ENCODE results near the gene CNPY4.

CNPY4 gene

DNA sequence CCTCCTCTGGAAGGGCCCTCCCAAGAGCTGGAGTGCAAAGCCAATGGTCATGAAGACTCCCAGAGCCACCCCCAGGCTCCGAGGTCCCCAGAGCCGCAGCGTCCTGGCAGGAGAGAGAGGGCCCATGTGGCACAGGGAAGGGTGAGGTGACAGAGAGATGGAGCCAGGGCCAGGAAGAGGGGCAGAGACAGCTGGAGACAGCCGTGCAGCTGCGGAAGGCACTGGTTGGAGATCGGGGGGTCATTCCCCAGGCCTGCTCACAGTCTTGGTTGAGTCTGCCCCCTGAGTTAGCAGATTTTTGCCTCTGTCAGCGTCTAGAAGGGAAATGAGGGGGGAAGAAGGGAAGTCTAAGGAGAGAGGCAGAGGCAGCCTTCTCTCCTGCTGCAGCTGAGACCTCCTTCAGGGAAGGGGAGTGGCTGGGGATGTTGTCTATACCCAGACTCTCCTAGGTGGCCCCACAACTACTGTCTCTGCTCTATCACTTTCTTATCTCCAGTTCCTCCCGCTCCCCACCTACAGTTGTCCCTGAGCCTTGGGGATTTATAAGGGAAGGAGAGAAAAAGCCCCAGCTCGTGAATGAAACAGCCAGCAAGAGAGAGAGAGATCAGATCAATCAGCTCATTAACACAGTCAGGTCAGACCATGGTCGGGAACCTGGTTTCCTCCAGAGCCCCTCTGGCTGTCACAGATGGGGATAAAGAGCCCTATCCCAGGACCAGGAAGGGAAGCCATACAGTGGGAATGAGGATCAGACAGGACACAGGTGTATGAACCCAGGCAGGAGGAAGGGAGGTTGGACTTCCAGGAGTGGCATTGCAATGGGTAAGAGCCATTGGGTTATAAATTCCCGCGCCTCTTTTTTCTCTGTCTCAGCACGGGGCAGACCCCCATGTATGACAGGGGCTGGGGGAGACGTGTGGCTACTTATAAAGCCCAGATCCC, 47.8 kb downstream of the CNPY4 start:
- H3F3A ChIP-seq (ENCODE audit: low read depth) = no peaks in the 10 kb centered on the region
- no peaks in the 10 kb centered on the region for H3K9me3 ChIP-seq (ENCODE audit: insufficient read depth, low read depth, low read length)
- H3K9ac ChIP-seq (ENCODE audit: low read depth, low read length, poor library complexity, severe bottlenecking) = no peak overlapping the region
- TF ChIP-seq, protein P1, sequence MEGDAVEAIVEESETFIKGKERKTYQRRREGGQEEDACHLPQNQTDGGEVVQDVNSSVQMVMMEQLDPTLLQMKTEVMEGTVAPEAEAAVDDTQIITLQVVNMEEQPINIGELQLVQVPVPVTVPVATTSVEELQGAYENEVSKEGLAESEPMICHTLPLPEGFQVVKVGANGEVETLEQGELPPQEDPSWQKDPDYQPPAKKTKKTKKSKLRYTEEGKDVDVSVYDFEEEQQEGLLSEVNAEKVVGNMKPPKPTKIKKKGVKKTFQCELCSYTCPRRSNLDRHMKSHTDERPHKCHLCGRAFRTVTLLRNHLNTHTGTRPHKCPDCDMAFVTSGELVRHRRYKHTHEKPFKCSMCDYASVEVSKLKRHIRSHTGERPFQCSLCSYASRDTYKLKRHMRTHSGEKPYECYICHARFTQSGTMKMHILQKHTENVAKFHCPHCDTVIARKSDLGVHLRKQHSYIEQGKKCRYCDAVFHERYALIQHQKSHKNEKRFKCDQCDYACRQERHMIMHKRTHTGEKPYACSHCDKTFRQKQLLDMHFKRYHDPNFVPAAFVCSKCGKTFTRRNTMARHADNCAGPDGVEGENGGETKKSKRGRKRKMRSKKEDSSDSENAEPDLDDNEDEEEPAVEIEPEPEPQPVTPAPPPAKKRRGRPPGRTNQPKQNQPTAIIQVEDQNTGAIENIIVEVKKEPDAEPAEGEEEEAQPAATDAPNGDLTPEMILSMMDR (conservative IDR thresholded peaks at IDR 0.05; ENCODE audit: low read length) = no peak
- no peak for TF ChIP-seq EZH2phosphoT487 (IDR thresholded peaks at IDR 0.05; ENCODE audit: borderline replicate concordance)
- H3K9me2 ChIP-seq (replicated peaks; ENCODE audit: low read depth, low read length) = no peaks in the 10 kb centered on the region
- H2AFZ ChIP-seq (ENCODE audit: low read length) = no peak overlapping the region
- no peaks in the 10 kb centered on the region for H3K79me2 ChIP-seq (ENCODE audit: insufficient read depth, low read length)
- H3K4me3 ChIP-seq (ENCODE audit: low read length, poor library complexity, severe bottlenecking) = no peak overlapping the region
- no peaks in the 10 kb centered on the region for H4K20me1 ChIP-seq (ENCODE audit: insufficient read depth, low read length, poor library complexity, severe bottlenecking)
- no peak overlapping the region for H3K4me2 ChIP-seq (ENCODE audit: low read depth, low read length, poor library complexity, severe bottlenecking)
- H3K4me1 ChIP-seq (ENCODE audit: insufficient read depth, low read length, poor library complexity, severe bottlenecking) = peaks cover 5% of the 10 kb centered on the region
- no peaks in the 10 kb centered on the region for H3K36me3 ChIP-seq (ENCODE audit: insufficient read depth, low read length)
- no peaks in the 10 kb centered on the region for H3K27me3 ChIP-seq (ENCODE audit: insufficient read depth, low read length, poor library complexity, severe bottlenecking)

DNA sequence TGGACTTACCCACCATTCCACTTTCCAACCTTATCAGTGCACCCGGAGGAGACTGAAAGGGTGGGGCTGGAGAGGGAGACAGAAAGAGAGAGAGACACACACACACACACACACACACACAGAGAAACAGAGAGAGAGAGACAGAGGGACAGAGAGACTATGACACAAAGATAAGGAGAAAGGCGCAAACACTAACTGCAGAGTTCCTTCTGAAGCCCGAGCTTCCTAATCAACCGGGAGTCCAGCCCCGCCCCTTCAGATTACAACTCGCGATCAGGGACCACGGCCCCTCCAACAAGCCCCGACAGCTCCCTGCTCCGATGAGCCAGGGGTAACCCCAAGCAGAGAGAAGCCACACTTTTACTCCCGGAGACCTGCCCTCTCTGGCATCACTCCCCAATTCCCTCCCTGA, 48.5 kb downstream of the CNPY4 start:
- Histone ChIP-seq H3K36me3 (ENCODE audit: insufficient read depth, low read length) (no peaks in the 10 kb centered on the region), H3K27me3 (ENCODE audit: insufficient read depth, low read length, poor library complexity, severe bottlenecking) (no peaks in the 10 kb centered on the region), H3K9me2 (replicated peaks; ENCODE audit: low read depth, low read length) (no peaks in the 10 kb centered on the region), H3K4me2 (ENCODE audit: low read depth, low read length, poor library complexity, severe bottlenecking) (no peak overlapping the region), H3K9me3 (ENCODE audit: insufficient read depth, low read depth, low read length) (no peaks in the 10 kb centered on the region), H3K9ac (ENCODE audit: low read depth, low read length, poor library complexity, severe bottlenecking) (no peak overlapping the region), H3F3A (ENCODE audit: low read depth) (no peaks in the 10 kb centered on the region), H3K4me3 (ENCODE audit: low read length, poor library complexity, severe bottlenecking) (no peak overlapping the region), H2AFZ (ENCODE audit: low read length) (no peak overlapping the region), H4K20me1 (ENCODE audit: insufficient read depth, low read length, poor library complexity, severe bottlenecking) (no peaks in the 10 kb centered on the region), H3K4me1 (ENCODE audit: insufficient read depth, low read length, poor library complexity, severe bottlenecking) (peaks cover 5% of the 10 kb centered on the region), H3K79me2 (ENCODE audit: insufficient read depth, low read length) (no peaks in the 10 kb centered on the region)
- TF ChIP-seq EZH2phosphoT487 (IDR thresholded peaks at IDR 0.05; ENCODE audit: borderline replicate concordance) = no peak
- TF ChIP-seq, protein P1 (conservative IDR thresholded peaks at IDR 0.05; ENCODE audit: low read length) = no peak

DNA sequence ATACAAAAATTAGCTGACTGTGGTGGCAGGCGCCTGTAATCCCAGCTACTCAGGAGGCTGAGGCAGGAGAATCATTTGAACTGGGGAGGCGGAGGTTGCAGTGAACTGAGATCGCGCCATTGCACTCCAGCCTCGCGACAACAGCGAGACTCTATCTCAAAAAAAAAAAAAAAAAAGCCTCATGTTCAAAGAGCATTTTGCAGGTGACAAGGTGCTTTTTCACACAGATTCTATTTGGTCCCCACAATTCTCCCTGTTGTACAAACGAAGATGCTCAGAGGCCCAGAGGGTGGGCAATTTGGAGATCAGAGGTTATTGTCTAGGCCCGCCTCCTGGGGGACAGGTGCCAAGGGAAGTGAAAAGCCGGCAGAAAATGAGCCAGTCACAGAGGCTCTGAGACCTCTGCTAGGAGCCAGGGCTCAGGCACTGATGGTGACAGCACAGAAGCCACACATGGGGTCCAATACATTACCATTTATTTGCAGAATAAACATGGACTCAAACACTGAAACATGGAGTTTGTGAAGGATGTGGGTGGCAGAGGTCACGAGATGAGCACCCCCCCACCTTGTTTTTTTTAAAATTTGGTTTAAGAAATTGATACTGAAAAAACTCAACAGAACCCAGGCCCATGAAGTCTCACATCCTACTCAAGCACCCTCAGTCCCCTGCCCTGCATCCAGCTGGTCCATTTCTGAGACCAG, 49.9 kb downstream of the CNPY4 start:
- TF ChIP-seq, protein P1 (conservative IDR thresholded peaks at IDR 0.05; ENCODE audit: low read length) = no peak; the same call in 1 of the 2 replicates
- TF ChIP-seq EZH2phosphoT487 (IDR thresholded peaks at IDR 0.05; ENCODE audit: borderline replicate concordance) = no peak
- no peak overlapping the region for H3K4me3 ChIP-seq (ENCODE audit: low read length, poor library complexity, severe bottlenecking)
- no peaks in the 10 kb centered on the region for H3F3A ChIP-seq (ENCODE audit: low read depth)
- no peaks in the 10 kb centered on the region for H3K36me3 ChIP-seq (ENCODE audit: insufficient read depth, low read length)
- H3K4me1 ChIP-seq (ENCODE audit: insufficient read depth, low read length, poor library complexity, severe bottlenecking) = peaks cover 5% of the 10 kb centered on the region
- no peaks in the 10 kb centered on the region for H4K20me1 ChIP-seq (ENCODE audit: insufficient read depth, low read length, poor library complexity, severe bottlenecking)
- H3K9me3 ChIP-seq (ENCODE audit: insufficient read depth, low read depth, low read length) = no peaks in the 10 kb centered on the region
- no peak overlapping the region for H3K4me2 ChIP-seq (ENCODE audit: low read depth, low read length, poor library complexity, severe bottlenecking)
- H3K27me3 ChIP-seq (ENCODE audit: insufficient read depth, low read length, poor library complexity, severe bottlenecking) = no peaks in the 10 kb centered on the region
- no peak overlapping the region for H2AFZ ChIP-seq (ENCODE audit: low read length)
- no peaks in the 10 kb centered on the region; the same call in 1 of the 2 replicates for H3K79me2 ChIP-seq (ENCODE audit: insufficient read depth, low read length)
- H3K9ac ChIP-seq (ENCODE audit: low read depth, low read length, poor library complexity, severe bottlenecking) = no peak overlapping the region
- H3K9me2 ChIP-seq (replicated peaks; ENCODE audit: low read depth, low read length) = no peaks in the 10 kb centered on the region

Measured in Loucy (cell line).